H1 (cell line): ENCODE results near the gene ATP9B. TPM values are rescaled to one million over a fixed set of nuclear protein-coding genes. Genes with fewer than 3 reads are reported as not detected.

Experiments
- BACH1 ChIP-seq: IDR thresholded peaks from 2 replicates; pipeline ENCODE4 v1.6.1; 2012; ENCODE audit warnings: low read length, improper control_type of control experiment
- CBX5 ChIP-seq: fragments of 300-800, 300-1000 bp; sonication (generic); IDR thresholded peaks from 2 replicates; pipeline ENCODE4 v1.7.1; 2016; ENCODE audit warnings: antibody characterized with exemption, low read length, low read depth
- CEBPB ChIP-seq: IDR thresholded peaks from 2 replicates; pipeline ENCODE4 v1.6.1; 2012; ENCODE audit warnings: low read depth, low read length
- CTBP2 ChIP-seq: IDR thresholded peaks from 2 replicates; pipeline ENCODE4 v1.7.0; 2011; ENCODE audit warnings: borderline replicate concordance, mild to moderate bottlenecking, moderate library complexity, mixed read lengths, low read length; ENCODE audit not compliant: insufficient read depth, insufficient read length
- EGR1 ChIP-seq: IDR thresholded peaks from 2 replicates; pipeline ENCODE4 v1.6.1; 2011; ENCODE audit warnings: low read depth, low read length, borderline replicate concordance
- EP300 ChIP-seq, 2 experiments: IDR thresholded peaks; 1 replicate in 1 of 2; 2 replicates in 1 of 2; pipeline ENCODE4 v1.6.1; 2011 to 2012; ENCODE audit warnings: low read depth in 2 of 2, low read length in 2 of 2, mild to moderate bottlenecking in 2 of 2, borderline replicate concordance in 1 of 2, inconsistent platforms in 1 of 2, moderate library complexity in 1 of 2
- EZH2 ChIP-seq: fragments of 200-600 bp; sonication (generic); IDR thresholded peaks from 2 replicates; pipeline ENCODE4 v1.7.1; 2012; ENCODE audit warnings: low read depth, mild to moderate bottlenecking, moderate library complexity, low read length, inconsistent platforms; ENCODE audit not compliant: severe bottlenecking
- FOSL1 ChIP-seq: IDR thresholded peaks from 2 replicates; pipeline ENCODE4 v1.6.1; 2011; ENCODE audit warnings: mild to moderate bottlenecking, low read depth, low read length, moderate library complexity; ENCODE audit not compliant: insufficient read depth
- KDM4A ChIP-seq: IDR thresholded peaks from one replicate; pipeline ENCODE4 v1.7.1; 2012; ENCODE audit warnings: low read depth, mild to moderate bottlenecking, moderate library complexity, low read length, inconsistent platforms; ENCODE audit not compliant: severe bottlenecking
- KDM5A ChIP-seq: fragments of 200-600 bp; IDR thresholded peaks from 2 replicates; pipeline ENCODE4 v1.7.1; 2012; ENCODE audit warnings: mild to moderate bottlenecking, low read length, inconsistent platforms, mixed read lengths
- NRF1 ChIP-seq: IDR thresholded peaks from 2 replicates; pipeline ENCODE4 v1.6.1; 2011; ENCODE audit warnings: mild to moderate bottlenecking, low read depth, low read length, improper control_type of control experiment
- POLR2A ChIP-seq, 2 experiments: IDR thresholded peaks; 1 replicate in 1 of 2; 2 replicates in 1 of 2; pipeline ENCODE4 v1.6.1; 2011; ENCODE audit warnings: low read depth in 2 of 2, low read length in 2 of 2, mild to moderate bottlenecking in 2 of 2; ENCODE audit errors: control extremely low read depth in 1 of 2
- POLR2AphosphoS5 ChIP-seq: IDR thresholded peaks from 2 replicates; pipeline ENCODE4 v1.6.1; 2011; ENCODE audit warnings: low read depth, low read length
- SIRT6 ChIP-seq: IDR thresholded peaks from one replicate; pipeline ENCODE4 v1.7.1; 2012; ENCODE audit warnings: low read length, inconsistent platforms
- SIX5 ChIP-seq: IDR thresholded peaks from 2 replicates; pipeline ENCODE4 v1.6.1; 2011; ENCODE audit warnings: mild to moderate bottlenecking, low read depth, low read length
- SP4 ChIP-seq: IDR thresholded peaks from 2 replicates; pipeline ENCODE4 v1.6.1; 2012; ENCODE audit warnings: low read length, inconsistent platforms
- TAF1 ChIP-seq: IDR thresholded peaks from 2 replicates; pipeline ENCODE4 v1.6.1; 2011; ENCODE audit warnings: mild to moderate bottlenecking, low read depth, low read length
- TCF12 ChIP-seq: IDR thresholded peaks from 2 replicates; pipeline ENCODE4 v1.6.1; 2011; ENCODE audit warnings: low read depth, mild to moderate bottlenecking, low read length
- TEAD4 ChIP-seq: IDR thresholded peaks from 2 replicates; pipeline ENCODE4 v1.6.1; 2012; ENCODE audit warnings: low read depth, low read length, inconsistent platforms, mixed read lengths
- YY1 ChIP-seq: IDR thresholded peaks from 2 replicates; pipeline ENCODE4 v1.6.1; 2011; ENCODE audit warnings: low read depth, mild to moderate bottlenecking, low read length
- polyA plus RNA-seq, 7 experiments: library from polyadenylated mRNA; depleted of rRNA in 3 of 7; stranded (reverse) in 5 of 7; unstranded in 2 of 7; fragments of >200 nt in 5 of 7; fragments of 200-250 nt in 2 of 7; gene quantifications; 1 replicate in 5 of 7; 2 replicates in 1 of 7; 4 replicates in 1 of 7; pipeline versions ENCODE4 v1.2.1 to v1.2.3, GENCODE V29; 2011 to 2013; ENCODE audit warnings: missing spikeins in 2 of 7, mixed read lengths in 2 of 7
- total RNA-seq: library from RNA; stranded (reverse); fragmentation: NEBNext Ultra II Directional; extraction: Animal tissue kit (Norgen Biotek cat#: 25700); gene quantifications from 2 replicates; pipeline ENCODE4 v1.2.1, GENCODE V29; 2021
- TF ChIP-seq, protein P1 (sequence below): IDR thresholded peaks from 2 replicates; pipeline ENCODE4 v1.6.1; 2011; ENCODE audit warnings: low read length, improper control_type of control experiment
- TF ChIP-seq, protein P2 (sequence below): IDR thresholded peaks from 2 replicates; pipeline ENCODE4 v1.6.1; 2012; ENCODE audit warnings: inconsistent platforms
- TF ChIP-seq, protein P3 (sequence below): IDR thresholded peaks from 2 replicates; pipeline ENCODE4 v1.6.1; 2012; ENCODE audit warnings: inconsistent platforms

ATP9B gene
- total and polyA plus RNA-seq, 2 of the 8 experiments (the other 6 are each of a cell fraction or from before 2014, with no cell fraction given): 15.1 to 21.7 TPM

DNA sequence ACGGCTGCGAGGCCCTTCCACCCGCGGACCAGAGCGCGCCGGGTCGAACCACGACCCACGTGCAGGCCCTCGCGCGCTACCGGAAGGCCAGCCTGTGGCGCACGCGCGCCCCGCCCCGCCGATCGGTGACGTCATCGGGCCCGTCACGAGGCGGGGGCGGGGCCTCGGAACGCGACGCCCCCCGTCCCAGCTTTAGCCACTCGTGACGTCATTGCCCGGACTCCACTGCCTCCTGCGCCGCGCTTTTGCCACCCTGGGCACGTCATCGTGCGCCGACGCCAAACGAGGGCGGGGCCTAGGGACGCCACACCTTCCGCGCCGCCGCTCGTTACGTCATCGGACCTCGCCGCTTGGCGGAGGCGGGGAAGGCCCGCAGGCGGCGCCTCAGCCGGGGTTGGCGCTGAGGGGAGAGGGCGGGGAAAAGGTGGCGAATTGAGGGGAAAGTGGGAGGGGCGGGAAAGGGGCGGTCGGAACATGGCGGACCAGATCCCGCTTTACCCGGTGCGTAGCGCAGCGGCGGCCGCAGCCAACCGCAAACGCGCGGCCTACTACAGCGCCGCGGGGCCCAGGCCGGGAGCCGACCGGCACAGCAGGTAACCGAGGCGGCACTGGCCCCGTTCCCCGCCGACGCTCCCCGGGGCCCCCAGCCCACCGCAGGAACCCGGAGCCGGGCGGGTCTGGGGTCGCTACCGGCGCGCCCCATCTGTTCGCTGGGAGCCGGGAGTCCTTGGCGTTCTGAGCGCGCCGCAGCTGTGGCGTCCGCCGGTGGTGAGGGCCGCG is at the start of gene ATP9B (continued):
- TF ChIP-seq FOSL1 (no peak), POLR2A (IDR thresholded peaks at IDR 0.05; ENCODE audit: control extremely low read depth in 1 of 2, low read depth in 2 of 2, low read length in 2 of 2) (peak; percentile 70 to 88), SIX5 (no peak), BACH1 (peak; percentile 76), EP300 (IDR thresholded peaks at IDR 0.05; ENCODE audit: borderline replicate concordance in 1 of 2, low read depth in 2 of 2, low read length in 2 of 2) (no peak), CEBPB (no peak; the same call in 1 of the 2 replicates), KDM4A (peak; percentile 99), EGR1 (no peak; the same call in 1 of the 2 replicates), CTBP2 (no peak), TEAD4 (peak; percentile 26; the same call in 1 of the 2 replicates), POLR2AphosphoS5 (0 out of 2 replicates have a peak, but pooled peaks have one; percentile 34), EZH2 (no peak), SP4 (peak; percentile 95), TAF1 (peak; percentile 81), NRF1 (no peak), SIRT6 (no peak), YY1 (peak; percentile 91), KDM5A (peak; percentile 75; the same call in 1 of the 2 replicates), TCF12 (no peak), CBX5 (no peak)
- TF ChIP-seq, protein P1, sequence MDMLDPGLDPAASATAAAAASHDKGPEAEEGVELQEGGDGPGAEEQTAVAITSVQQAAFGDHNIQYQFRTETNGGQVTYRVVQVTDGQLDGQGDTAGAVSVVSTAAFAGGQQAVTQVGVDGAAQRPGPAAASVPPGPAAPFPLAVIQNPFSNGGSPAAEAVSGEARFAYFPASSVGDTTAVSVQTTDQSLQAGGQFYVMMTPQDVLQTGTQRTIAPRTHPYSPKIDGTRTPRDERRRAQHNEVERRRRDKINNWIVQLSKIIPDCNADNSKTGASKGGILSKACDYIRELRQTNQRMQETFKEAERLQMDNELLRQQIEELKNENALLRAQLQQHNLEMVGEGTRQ: peak; percentile 38
- TF ChIP-seq, protein P2, sequence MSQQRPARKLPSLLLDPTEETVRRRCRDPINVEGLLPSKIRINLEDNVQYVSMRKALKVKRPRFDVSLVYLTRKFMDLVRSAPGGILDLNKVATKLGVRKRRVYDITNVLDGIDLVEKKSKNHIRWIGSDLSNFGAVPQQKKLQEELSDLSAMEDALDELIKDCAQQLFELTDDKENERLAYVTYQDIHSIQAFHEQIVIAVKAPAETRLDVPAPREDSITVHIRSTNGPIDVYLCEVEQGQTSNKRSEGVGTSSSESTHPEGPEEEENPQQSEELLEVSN: peak; percentile 95
- TF ChIP-seq, protein P3, sequence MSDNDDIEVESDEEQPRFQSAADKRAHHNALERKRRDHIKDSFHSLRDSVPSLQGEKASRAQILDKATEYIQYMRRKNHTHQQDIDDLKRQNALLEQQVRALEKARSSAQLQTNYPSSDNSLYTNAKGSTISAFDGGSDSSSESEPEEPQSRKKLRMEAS: peak; percentile 97
